Gastroesophageal sphincter (tissue), 3 donors: ENCODE measurements around the gene EXOSC7.

Experiments used
- EP300 ChIP-seq: sonication (generic); formaldehyde crosslinking; IDR thresholded peaks from one replicate; pipeline ENCODE4 v1.6.1; 2017; ENCODE audit warnings: antibody characterized with exemption, mild to moderate bottlenecking
- POLR2A ChIP-seq, 2 donors: fragments of 450-650 bp; IDR thresholded peaks; one replicate each; pipeline ENCODE4 v1.6.1; 2017; ENCODE audit warnings: antibody characterized with exemption in 2 of 2, mild to moderate bottlenecking in 2 of 2, moderate library complexity in 1 of 2
- POLR2AphosphoS5 ChIP-seq: sonication (generic); formaldehyde crosslinking; IDR thresholded peaks from one replicate; pipeline ENCODE4 v1.6.1; 2017; ENCODE audit warnings: antibody characterized with exemption
- TF ChIP-seq, protein P1 (sequence below), 4 experiments: fragments of 200-600 bp in 2 of 4; fragments of 450-650 bp in 2 of 4; sonication (generic) in 1 of 4; IDR thresholded peaks; one replicate each; pipeline ENCODE4 v1.5.1; 2017 to 2019; ENCODE audit warnings: antibody characterized with exemption in 4 of 4, mild to moderate bottlenecking in 2 of 4, moderate library complexity in 2 of 4

DNA sequence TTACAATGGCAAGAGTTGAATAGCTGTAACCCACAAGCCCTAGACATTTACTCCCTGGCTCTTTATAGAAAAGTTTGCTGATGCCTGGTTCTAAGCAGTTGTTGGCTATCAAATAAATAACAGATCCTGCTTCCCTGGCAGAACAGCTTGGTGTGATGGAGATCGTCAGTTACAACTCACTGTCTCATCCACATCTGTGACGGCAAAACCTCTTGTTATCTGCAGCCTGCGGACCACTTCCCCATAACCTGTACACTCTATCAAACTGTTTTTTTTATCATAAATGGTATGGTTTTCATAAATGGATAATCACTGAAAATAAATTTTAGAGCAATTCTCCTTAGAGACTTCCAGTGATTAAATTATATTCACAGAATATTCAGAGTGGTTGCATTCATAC, 14.2 kb upstream of the EXOSC7 start:
- no peak for TF ChIP-seq POLR2AphosphoS5
- TF ChIP-seq, protein P1, sequence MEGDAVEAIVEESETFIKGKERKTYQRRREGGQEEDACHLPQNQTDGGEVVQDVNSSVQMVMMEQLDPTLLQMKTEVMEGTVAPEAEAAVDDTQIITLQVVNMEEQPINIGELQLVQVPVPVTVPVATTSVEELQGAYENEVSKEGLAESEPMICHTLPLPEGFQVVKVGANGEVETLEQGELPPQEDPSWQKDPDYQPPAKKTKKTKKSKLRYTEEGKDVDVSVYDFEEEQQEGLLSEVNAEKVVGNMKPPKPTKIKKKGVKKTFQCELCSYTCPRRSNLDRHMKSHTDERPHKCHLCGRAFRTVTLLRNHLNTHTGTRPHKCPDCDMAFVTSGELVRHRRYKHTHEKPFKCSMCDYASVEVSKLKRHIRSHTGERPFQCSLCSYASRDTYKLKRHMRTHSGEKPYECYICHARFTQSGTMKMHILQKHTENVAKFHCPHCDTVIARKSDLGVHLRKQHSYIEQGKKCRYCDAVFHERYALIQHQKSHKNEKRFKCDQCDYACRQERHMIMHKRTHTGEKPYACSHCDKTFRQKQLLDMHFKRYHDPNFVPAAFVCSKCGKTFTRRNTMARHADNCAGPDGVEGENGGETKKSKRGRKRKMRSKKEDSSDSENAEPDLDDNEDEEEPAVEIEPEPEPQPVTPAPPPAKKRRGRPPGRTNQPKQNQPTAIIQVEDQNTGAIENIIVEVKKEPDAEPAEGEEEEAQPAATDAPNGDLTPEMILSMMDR (IDR thresholded peaks at IDR 0.05), result no peak
- no peak for TF ChIP-seq POLR2A (IDR thresholded peaks at IDR 0.05)
- no peak for TF ChIP-seq EP300
